Brain pericyte (primary cell): ENCODE measurements around the gene NPPB.

ENCODE experiments used
- DNase-seq: peaks from one replicate; pipeline ENCODE4 v3.0.0-alpha.2; 2012; ENCODE audit warnings: low read depth, low spot score

NPPB gene

GRCh38 chr1:11833900-11834299 is 24.8 kb downstream of the NPPB start:
- no peak for DNase-seq

DNA sequence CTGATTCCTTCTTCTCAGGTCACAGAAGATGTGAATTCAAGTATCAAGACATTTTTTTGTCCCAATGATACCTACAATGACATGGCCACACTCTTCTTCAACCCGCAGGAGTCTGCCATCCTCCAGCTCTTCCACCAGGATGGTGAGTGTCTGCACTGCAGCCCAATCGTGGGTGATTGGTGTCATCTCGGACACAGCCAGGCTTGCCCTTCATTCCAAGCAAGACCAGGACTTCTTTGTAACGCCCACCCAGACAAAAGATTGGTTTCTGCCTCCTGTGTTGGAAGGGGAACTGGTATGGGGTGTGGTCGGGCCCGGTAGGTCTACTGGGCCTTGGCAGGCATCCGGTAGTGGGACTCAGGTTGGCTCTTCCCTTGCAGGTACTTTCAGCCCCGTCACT is 25.2 kb downstream of the NPPB start:
- DNase-seq, result no peak

GRCh38 chr1:11831945-11832725 is 26.6 kb downstream of the NPPB start:
- no peak for DNase-seq

DNA sequence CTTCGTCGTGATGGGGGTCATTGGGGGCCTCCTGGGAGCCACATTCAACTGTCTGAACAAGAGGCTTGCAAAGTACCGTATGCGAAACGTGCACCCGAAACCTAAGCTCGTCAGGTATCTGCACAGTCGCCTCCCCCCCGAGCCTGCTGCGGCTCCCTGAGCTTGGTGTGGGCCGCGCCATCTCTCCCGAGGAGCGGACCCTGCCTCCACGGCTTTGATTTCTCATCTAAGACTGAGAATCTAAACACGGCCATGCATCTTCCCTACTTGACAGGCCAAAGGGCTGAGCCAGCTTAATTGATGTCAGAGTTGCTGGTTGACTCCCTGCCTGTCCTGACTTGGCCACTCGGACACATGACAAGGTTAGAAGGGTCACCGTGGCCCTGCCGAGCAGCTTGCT is 30.2 kb downstream of the NPPB start:
- DNase-seq, result no peak

DNA sequence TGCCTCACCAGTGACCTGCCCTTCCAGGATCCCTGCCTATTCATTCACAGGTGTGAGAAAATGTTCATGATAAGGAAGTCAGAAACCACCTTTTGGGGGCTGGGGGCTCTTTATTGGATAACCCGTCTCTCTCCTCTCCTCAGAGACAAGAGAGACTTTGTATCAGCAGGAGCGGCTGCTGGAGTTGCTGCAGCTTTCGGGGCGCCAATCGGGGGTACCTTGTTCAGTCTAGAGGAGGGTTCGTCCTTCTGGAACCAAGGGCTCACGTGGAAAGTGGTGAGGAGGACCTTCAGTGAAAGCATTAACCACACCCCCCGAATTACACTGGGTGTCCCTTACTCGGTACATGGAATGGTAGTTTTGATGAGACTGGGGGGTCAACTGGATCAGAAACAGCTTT is 31.8 kb downstream of the NPPB start:
- no peak for DNase-seq

- DNase-seq, result no peak
Measured at GRCh38 chr1:11825131-11825530, 33.6 kb downstream of the NPPB start.

DNA sequence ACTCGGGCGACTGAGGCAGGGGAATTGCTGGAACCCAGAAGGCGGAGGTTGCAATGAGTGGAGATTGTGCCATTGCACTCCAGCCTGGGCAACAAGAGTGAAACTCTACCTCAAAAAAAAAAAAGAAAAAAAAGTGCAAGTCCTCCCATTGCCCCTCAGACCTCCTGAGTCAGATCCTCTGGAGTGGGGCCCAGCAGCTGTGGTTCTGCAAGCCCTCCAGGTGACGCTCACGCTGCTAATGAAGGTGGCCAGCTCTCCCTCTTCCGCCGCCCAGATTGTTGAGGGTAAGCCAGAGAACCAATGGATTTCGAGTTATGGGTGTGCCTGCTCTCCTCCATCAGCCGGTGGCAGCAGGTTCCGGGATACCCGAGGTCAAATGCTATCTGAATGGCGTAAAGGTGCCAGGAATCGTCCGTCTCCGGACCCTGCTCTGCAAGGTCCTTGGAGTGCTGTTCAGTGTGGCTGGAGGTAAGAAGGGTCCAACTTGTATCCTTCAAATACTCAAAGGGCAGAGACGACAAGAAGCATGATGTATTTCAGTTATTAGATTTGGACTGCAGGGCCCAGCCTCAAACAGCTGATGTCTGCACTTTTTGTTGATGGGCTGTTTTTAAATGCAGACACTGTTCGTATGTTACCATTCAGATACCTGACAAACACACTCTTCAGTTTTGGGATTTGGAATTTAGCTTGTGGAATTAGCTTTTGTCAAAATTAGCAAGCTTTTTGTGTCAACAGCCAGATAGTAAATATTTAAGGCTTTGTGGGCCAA is 35.2 kb downstream of the NPPB start:
- no peak for DNase-seq

DNA sequence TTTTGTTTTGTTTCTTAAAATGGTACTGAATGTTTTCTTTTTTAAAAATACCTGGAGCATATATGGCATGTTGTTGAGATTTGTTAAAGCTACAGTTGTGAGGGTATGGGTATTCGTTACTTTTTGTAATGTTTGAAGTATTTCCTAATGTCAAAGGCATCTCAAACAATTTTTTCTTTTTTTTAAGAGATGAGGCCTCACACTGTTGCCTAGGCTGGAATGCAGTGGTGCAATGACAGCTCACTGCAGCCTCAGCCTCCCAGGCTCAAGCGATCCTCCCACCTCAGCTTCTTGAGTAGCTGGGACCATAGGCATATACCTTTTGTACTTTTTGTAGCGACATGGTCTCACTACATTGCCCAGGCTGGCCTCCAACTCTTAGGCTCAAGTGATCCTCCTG is 36.7 kb downstream of the NPPB start:
- DNase-seq, result no peak

- DNase-seq, result no peak
Measured at GRCh38 chr1:11817192-11817591, 41.6 kb downstream of the NPPB start.

DNA sequence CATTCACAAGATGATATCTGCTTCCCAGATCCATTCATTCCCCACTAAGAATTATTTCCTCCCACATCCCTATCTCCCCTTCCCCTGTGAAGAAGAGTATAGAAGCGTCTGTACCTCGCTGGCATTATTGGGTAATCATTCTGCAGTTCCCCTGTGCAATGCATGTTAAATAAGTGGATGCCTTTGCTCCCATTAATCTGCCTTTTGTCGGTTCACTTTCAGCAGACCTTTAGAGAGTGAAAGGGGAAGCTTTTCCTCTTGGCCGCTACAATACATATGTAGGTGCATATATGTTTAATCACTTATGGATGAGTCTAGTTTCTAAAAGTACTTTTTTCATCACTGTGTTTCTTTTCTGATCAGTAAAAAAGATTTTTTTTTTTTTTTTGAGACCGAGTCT is 45.7 kb downstream of the NPPB start:
- DNase-seq, result no peak
